NOMO-1 treated with DMSO at 0.1 percent for 48 hours (cell line): Measurements from ENCODE around the gene PHF19.

Experiments
- DNase-seq: peaks from one replicate; lab custom pipeline; 2025; ENCODE audit not compliant: unreplicated experiment; lab: John Stamatoyannopoulos, UW

The PHF19 gene

GRCh38 chr9:120874226-120875194, 2.5 kb downstream of the PHF19 start:
- DNase-seq = no peak

GRCh38 chr9:120873512-120873911, 3.5 kb downstream of the PHF19 start:
- no peak for DNase-seq

GRCh38 chr9:120872791-120873502, 4.0 kb downstream of the PHF19 start:
- no peak for DNase-seq

- DNase-seq = no peak
These were observed 6.8 kb downstream of the PHF19 start for GRCh38 chr9:120870206-120870605.

- no peak for DNase-seq
These were observed 7.3 kb downstream of the PHF19 start for GRCh38 chr9:120869726-120870125.

GRCh38 chr9:120869360-120869687, 7.7 kb downstream of the PHF19 start:
- no peak for DNase-seq

GRCh38 chr9:120868676-120869359, 8.2 kb downstream of the PHF19 start:
- peak; percentile 96 for DNase-seq

GRCh38 chr9:120868339-120868675, 8.7 kb downstream of the PHF19 start:
- peak; percentile 92 for DNase-seq

GRCh38 chr9:120867676-120868338, 9.2 kb downstream of the PHF19 start:
- DNase-seq = no peak

GRCh38 chr9:120866651-120867050, 10.3 kb downstream of the PHF19 start:
- DNase-seq = no peak

- no peak for DNase-seq
These were observed 11.2 kb downstream of the PHF19 start for GRCh38 chr9:120865809-120866208.

- DNase-seq = no peak
These were observed 11.8 kb downstream of the PHF19 start for GRCh38 chr9:120865176-120865575.

- no peak for DNase-seq
These were observed 12.3 kb downstream of the PHF19 start for GRCh38 chr9:120864719-120865118.

GRCh38 chr9:120863833-120864232, 13.2 kb downstream of the PHF19 start:
- DNase-seq = no peak

- no peak for DNase-seq
These were observed 14.5 kb downstream of the PHF19 start for GRCh38 chr9:120862452-120862851.

GRCh38 chr9:120861935-120862334, 15.1 kb downstream of the PHF19 start:
- DNase-seq = no peak

GRCh38 chr9:120860083-120860482, 16.9 kb downstream of the PHF19 start:
- no peak for DNase-seq

GRCh38 chr9:120859361-120859760, 17.6 kb downstream of the PHF19 start:
- DNase-seq = no peak

- no peak for DNase-seq
These were observed 19.1 kb downstream of the PHF19 start for GRCh38 chr9:120857902-120858301.

GRCh38 chr9:120857481-120857880, 19.5 kb downstream of the PHF19 start:
- DNase-seq = no peak

- no peak for DNase-seq
These were observed 20.3 kb downstream of the PHF19 start for GRCh38 chr9:120856700-120857099.
